ENCODE data around the gene VRK1.

The VRK1 gene

GRCh38 chr14:96797582-96798349 lies 584 bp downstream of the VRK1 start:
- no peak for TF ChIP-seq CTCF (conservative IDR thresholded peaks at IDR 0.05; ENCODE audit: low read depth, low read length)
- H3K4me3 ChIP-seq (ENCODE audit: low read depth, low read length): peak overlapping the region; percentile 81
- DNase-seq (ENCODE audit: low read depth): peak; percentile 26

- no peak overlapping the region for H3K4me3 ChIP-seq (ENCODE audit: low read depth, low read length)
- DNase-seq (ENCODE audit: low read depth): no peak
- TF ChIP-seq CTCF (conservative IDR thresholded peaks at IDR 0.05; ENCODE audit: low read depth, low read length): no peak
Measured at GRCh38 chr14:96798956-96799355, 1.8 kb downstream of the VRK1 start.

GRCh38 chr14:96799489-96800054 lies 2.4 kb downstream of the VRK1 start:
- no peak for DNase-seq (ENCODE audit: low read depth)
- no peak overlapping the region for H3K4me3 ChIP-seq (ENCODE audit: low read depth, low read length)
- TF ChIP-seq CTCF (conservative IDR thresholded peaks at IDR 0.05; ENCODE audit: low read depth, low read length): no peak

GRCh38 chr14:96801931-96802330 lies 4.7 kb downstream of the VRK1 start:
- H3K4me3 ChIP-seq (ENCODE audit: low read depth, low read length): no peak overlapping the region
- TF ChIP-seq CTCF (conservative IDR thresholded peaks at IDR 0.05; ENCODE audit: low read depth, low read length): no peak

GRCh38 chr14:96802963-96803362 lies 5.8 kb downstream of the VRK1 start:
- DNase-seq (ENCODE audit: low read depth): no peak
- TF ChIP-seq CTCF (conservative IDR thresholded peaks at IDR 0.05; ENCODE audit: low read depth, low read length): no peak

More at GRCh38 chr14:96801931-96802330, 4.7 kb downstream of the VRK1 start:
- DNase-seq (ENCODE audit: low read depth): no peak

GRCh38 chr14:96803958-96804357 lies 6.8 kb downstream of the VRK1 start:
- DNase-seq (ENCODE audit: low read depth): peak; percentile 29
- H3K4me3 ChIP-seq (ENCODE audit: low read depth, low read length): no peak overlapping the region
- TF ChIP-seq CTCF (conservative IDR thresholded peaks at IDR 0.05; ENCODE audit: low read depth, low read length): no peak

More at GRCh38 chr14:96802963-96803362, 5.8 kb downstream of the VRK1 start:
- H3K4me3 ChIP-seq (ENCODE audit: low read depth, low read length): no peak overlapping the region

GRCh38 chr14:96804895-96805294 lies 7.7 kb downstream of the VRK1 start:
- no peak overlapping the region for H3K4me3 ChIP-seq (ENCODE audit: low read depth, low read length)
- peak; percentile 26 for DNase-seq (ENCODE audit: low read depth)
- TF ChIP-seq CTCF (conservative IDR thresholded peaks at IDR 0.05; ENCODE audit: low read depth, low read length): no peak

Measured in choroid plexus epithelial cell (primary cell).